Upper lobe of left lung (tissue), 4 donors: Measurements from ENCODE around the gene ZNF45.

Experiments
- CTCF ChIP-seq, 6 experiments: fragments of 450-650 bp in 4 of 6; fragments of 200-600 bp in 2 of 6; sonication (generic) in 2 of 6; IDR thresholded peaks; one replicate each; pipeline ENCODE4 v1.5.1; 2016 to 2019; ENCODE audit warnings: antibody characterized with exemption in 6 of 6
- EP300 ChIP-seq, 4 donors: sonication (generic); formaldehyde crosslinking; IDR thresholded peaks; one replicate each; pipeline ENCODE4 v1.5.1; 2017; ENCODE audit warnings: antibody characterized with exemption in 4 of 4, control low read depth in 2 of 4
- POLR2A ChIP-seq, 4 donors: fragments of 450-650 bp; IDR thresholded peaks; one replicate each; pipeline ENCODE4 v1.5.1; 2016 to 2017; ENCODE audit warnings: antibody characterized with exemption in 4 of 4, mild to moderate bottlenecking in 2 of 4
- POLR2AphosphoS5 ChIP-seq, 2 donors: sonication (generic); formaldehyde crosslinking; IDR thresholded peaks; one replicate each; pipeline ENCODE4 v1.5.1; 2017; ENCODE audit warnings: antibody characterized with exemption in 2 of 2

GRCh38 chr19:43910884-43911283 lies 24.2 kb downstream of the ZNF45 start:
- no peak for TF ChIP-seq CTCF (IDR thresholded peaks at IDR 0.05)
- no peak for TF ChIP-seq EP300 (IDR thresholded peaks at IDR 0.05)
- no peak for TF ChIP-seq POLR2A (IDR thresholded peaks at IDR 0.05)
- no peak for TF ChIP-seq POLR2AphosphoS5 (IDR thresholded peaks at IDR 0.05)
